ENCODE results near the gene TMUB1.

The TMUB1 gene

DNA sequence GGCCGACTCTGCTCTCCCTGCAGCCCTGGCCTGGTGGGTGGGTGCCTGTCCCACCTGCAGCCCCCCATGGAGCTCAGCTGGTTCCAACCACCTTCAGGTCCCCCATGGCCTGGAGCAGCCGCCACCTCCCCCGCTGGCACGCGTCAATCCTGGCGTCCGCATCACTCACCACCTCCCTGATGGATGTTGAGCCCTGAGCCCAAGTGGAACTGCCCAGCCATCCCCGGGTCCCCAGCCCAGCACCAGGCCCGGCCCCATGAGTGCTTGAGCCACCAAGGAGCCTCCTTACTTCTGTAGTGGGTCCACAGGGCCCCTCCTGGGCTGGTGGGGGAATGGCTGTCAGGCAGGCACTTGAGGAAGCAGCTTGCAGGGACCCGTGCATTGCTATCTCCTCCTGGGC is 17.6 kb upstream of the TMUB1 start:
- no peaks in the 10 kb centered on the region for H3K36me3 ChIP-seq (ENCODE audit: control insufficient read depth, insufficient read depth, low read length)
- no peaks in the 10 kb centered on the region for H3K9me3 ChIP-seq (ENCODE audit: control insufficient read depth, insufficient read depth, low read depth, low read length)
- no peak overlapping the region for H3K9ac ChIP-seq (ENCODE audit: low read length)
- H3K4me1 ChIP-seq (ENCODE audit: control insufficient read depth, insufficient read depth, low read length): peaks cover 35% of the 10 kb centered on the region
- no peak overlapping the region for H3K4me3 ChIP-seq (ENCODE audit: low read depth, low read length)
- no peaks in the 10 kb centered on the region for H3K27me3 ChIP-seq (ENCODE audit: control insufficient read depth, insufficient read depth, low read length)
- no peak overlapping the region for H3K27ac ChIP-seq (ENCODE audit: low read depth, low read length)

GRCh38 chr7:151099486-151100211 is 16.4 kb upstream of the TMUB1 start:
- no peaks in the 10 kb centered on the region for H3K36me3 ChIP-seq (ENCODE audit: control insufficient read depth, insufficient read depth, low read length)
- no peaks in the 10 kb centered on the region for H3K27me3 ChIP-seq (ENCODE audit: control insufficient read depth, insufficient read depth, low read length)
- no peaks in the 10 kb centered on the region for H3K9me3 ChIP-seq (ENCODE audit: control insufficient read depth, insufficient read depth, low read depth, low read length)
- peaks cover 30% of the 10 kb centered on the region for H3K4me1 ChIP-seq (ENCODE audit: control insufficient read depth, insufficient read depth, low read length)
- H3K4me3 ChIP-seq (ENCODE audit: low read depth, low read length): no peak overlapping the region
- H3K27ac ChIP-seq (ENCODE audit: low read depth, low read length): no peak overlapping the region
- no peak overlapping the region for H3K9ac ChIP-seq (ENCODE audit: low read length)

DNA sequence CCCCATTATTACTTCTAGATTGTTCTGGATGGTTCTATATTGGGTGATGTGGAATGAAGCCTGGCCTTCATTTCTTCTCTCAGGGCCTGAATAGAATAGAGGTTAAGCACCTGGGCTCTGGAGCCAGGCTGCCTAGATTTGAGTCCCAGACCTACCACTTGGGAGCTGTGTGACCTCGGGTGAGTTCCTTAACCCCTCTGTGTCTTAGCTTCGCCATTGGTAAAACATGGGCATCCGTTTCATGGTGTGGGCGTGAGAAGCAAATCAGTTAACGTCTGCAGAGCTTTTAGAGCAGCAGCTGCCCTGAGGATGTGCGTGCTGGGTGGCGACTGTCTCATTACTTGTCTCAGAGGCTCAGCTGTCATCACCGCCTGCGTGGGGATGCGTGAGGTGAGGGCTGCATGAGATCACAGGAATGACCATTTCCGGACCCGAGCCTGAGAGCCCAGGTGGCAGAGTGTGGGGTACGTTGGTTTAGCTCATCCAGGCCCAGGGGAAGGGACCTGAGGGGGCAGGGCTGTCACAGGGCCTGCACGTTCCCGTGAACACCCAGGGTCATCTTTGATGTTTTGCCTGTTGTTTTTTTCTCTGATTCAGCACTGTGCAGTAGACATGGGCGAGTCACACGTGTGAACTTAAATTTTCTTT is 12.7 kb upstream of the TMUB1 start:
- H3K27me3 ChIP-seq (ENCODE audit: control insufficient read depth, insufficient read depth, low read length): no peaks in the 10 kb centered on the region
- no peak overlapping the region for H3K4me3 ChIP-seq (ENCODE audit: low read depth, low read length)
- no peak overlapping the region for H3K27ac ChIP-seq (ENCODE audit: low read depth, low read length)
- no peaks in the 10 kb centered on the region for H3K36me3 ChIP-seq (ENCODE audit: control insufficient read depth, insufficient read depth, low read length)
- peaks cover 6% of the 10 kb centered on the region; the same call in 1 of the 2 replicates for H3K4me1 ChIP-seq (ENCODE audit: control insufficient read depth, insufficient read depth, low read length)
- no peak overlapping the region for H3K9ac ChIP-seq (ENCODE audit: low read length)
- no peaks in the 10 kb centered on the region for H3K9me3 ChIP-seq (ENCODE audit: control insufficient read depth, insufficient read depth, low read depth, low read length)

- Histone ChIP-seq H3K36me3 (ENCODE audit: control insufficient read depth, insufficient read depth, low read length) (no peaks in the 10 kb centered on the region), H3K9ac (ENCODE audit: low read length) (no peak overlapping the region), H3K4me1 (ENCODE audit: control insufficient read depth, insufficient read depth, low read length) (peaks cover 4% of the 10 kb centered on the region; the same call in 1 of the 2 replicates), H3K27me3 (ENCODE audit: control insufficient read depth, insufficient read depth, low read length) (no peaks in the 10 kb centered on the region), H3K4me3 (ENCODE audit: low read depth, low read length) (no peak overlapping the region), H3K9me3 (ENCODE audit: control insufficient read depth, insufficient read depth, low read depth, low read length) (no peaks in the 10 kb centered on the region), H3K27ac (ENCODE audit: low read depth, low read length) (no peak overlapping the region)
Observed at GRCh38 chr7:151095123-151095797, 12.0 kb upstream of the TMUB1 start.

DNA sequence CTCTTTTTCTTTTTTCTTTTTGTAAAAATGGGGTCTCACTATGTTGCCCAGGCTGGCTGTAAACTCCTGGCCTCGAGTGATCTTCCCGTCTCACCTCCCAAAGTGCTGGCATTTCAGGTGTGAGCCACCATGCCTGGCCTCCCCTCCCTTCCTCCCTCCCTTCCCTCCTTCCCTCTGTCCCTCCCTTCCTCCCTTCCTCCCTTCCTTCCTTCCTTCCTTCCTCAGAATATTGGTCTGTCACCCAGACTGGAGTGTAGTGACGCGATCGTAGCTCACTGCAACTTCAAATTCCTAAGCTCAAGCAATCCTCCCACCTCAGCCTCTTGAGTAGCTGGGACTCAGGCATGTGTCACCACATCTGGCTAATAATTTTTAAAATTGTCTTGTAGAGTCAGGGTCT is 11.4 kb upstream of the TMUB1 start:
- no peaks in the 10 kb centered on the region for H3K36me3 ChIP-seq (ENCODE audit: control insufficient read depth, insufficient read depth, low read length)
- H3K4me3 ChIP-seq (ENCODE audit: low read depth, low read length): no peak overlapping the region
- no peak overlapping the region for H3K27ac ChIP-seq (ENCODE audit: low read depth, low read length)
- peaks cover 2% of the 10 kb centered on the region; the same call in 1 of the 2 replicates for H3K27me3 ChIP-seq (ENCODE audit: control insufficient read depth, insufficient read depth, low read length)
- H3K4me1 ChIP-seq (ENCODE audit: control insufficient read depth, insufficient read depth, low read length): peaks cover 2% of the 10 kb centered on the region
- no peak overlapping the region for H3K9ac ChIP-seq (ENCODE audit: low read length)
- H3K9me3 ChIP-seq (ENCODE audit: control insufficient read depth, insufficient read depth, low read depth, low read length): no peaks in the 10 kb centered on the region

GRCh38 chr7:151093748-151094147 is 10.5 kb upstream of the TMUB1 start:
- Histone ChIP-seq H3K9ac (ENCODE audit: low read length) (no peak overlapping the region), H3K27me3 (ENCODE audit: control insufficient read depth, insufficient read depth, low read length) (peaks cover 9% of the 10 kb centered on the region), H3K4me1 (ENCODE audit: control insufficient read depth, insufficient read depth, low read length) (peaks cover 12% of the 10 kb centered on the region), H3K4me3 (ENCODE audit: low read depth, low read length) (no peak overlapping the region), H3K9me3 (ENCODE audit: control insufficient read depth, insufficient read depth, low read depth, low read length) (no peaks in the 10 kb centered on the region), H3K36me3 (ENCODE audit: control insufficient read depth, insufficient read depth, low read length) (no peaks in the 10 kb centered on the region), H3K27ac (ENCODE audit: low read depth, low read length) (no peak overlapping the region)

- Histone ChIP-seq H3K4me1 (ENCODE audit: control insufficient read depth, insufficient read depth, low read length) (peaks cover 24% of the 10 kb centered on the region), H3K27ac (ENCODE audit: low read depth, low read length) (no peak overlapping the region), H3K9me3 (ENCODE audit: control insufficient read depth, insufficient read depth, low read depth, low read length) (no peaks in the 10 kb centered on the region), H3K27me3 (ENCODE audit: control insufficient read depth, insufficient read depth, low read length) (peaks cover 24% of the 10 kb centered on the region), H3K9ac (ENCODE audit: low read length) (no peak overlapping the region), H3K36me3 (ENCODE audit: control insufficient read depth, insufficient read depth, low read length) (no peaks in the 10 kb centered on the region), H3K4me3 (ENCODE audit: low read depth, low read length) (no peak overlapping the region)
Observed at GRCh38 chr7:151091988-151092387, 8.7 kb upstream of the TMUB1 start.

DNA sequence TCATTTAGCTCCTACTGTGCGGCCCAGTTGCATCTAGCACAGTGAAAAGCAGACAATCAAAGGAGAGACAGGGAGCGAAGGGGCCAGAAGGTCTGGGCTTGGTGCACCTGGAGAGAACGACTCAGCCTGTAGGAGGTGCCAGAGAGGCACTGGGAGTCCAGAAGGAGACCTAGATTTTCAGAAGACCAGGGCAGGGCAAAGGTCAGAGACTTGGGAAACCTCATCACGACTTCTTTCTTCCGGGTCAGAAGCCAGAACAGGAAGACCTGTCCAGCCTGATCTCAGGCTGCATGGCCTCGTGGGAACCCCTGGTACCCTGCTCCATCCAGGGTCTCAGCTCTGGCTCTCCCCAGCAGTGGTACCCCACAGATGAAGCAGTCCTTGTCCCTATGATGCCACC is 8.1 kb upstream of the TMUB1 start:
- no peaks in the 10 kb centered on the region for H3K9me3 ChIP-seq (ENCODE audit: control insufficient read depth, insufficient read depth, low read depth, low read length)
- no peak overlapping the region for H3K4me3 ChIP-seq (ENCODE audit: low read depth, low read length)
- H3K27ac ChIP-seq (ENCODE audit: low read depth, low read length): no peak overlapping the region
- peaks cover 24% of the 10 kb centered on the region for H3K4me1 ChIP-seq (ENCODE audit: control insufficient read depth, insufficient read depth, low read length)
- H3K36me3 ChIP-seq (ENCODE audit: control insufficient read depth, insufficient read depth, low read length): no peaks in the 10 kb centered on the region
- H3K9ac ChIP-seq (ENCODE audit: low read length): no peak overlapping the region
- H3K27me3 ChIP-seq (ENCODE audit: control insufficient read depth, insufficient read depth, low read length): peaks cover 24% of the 10 kb centered on the region

DNA sequence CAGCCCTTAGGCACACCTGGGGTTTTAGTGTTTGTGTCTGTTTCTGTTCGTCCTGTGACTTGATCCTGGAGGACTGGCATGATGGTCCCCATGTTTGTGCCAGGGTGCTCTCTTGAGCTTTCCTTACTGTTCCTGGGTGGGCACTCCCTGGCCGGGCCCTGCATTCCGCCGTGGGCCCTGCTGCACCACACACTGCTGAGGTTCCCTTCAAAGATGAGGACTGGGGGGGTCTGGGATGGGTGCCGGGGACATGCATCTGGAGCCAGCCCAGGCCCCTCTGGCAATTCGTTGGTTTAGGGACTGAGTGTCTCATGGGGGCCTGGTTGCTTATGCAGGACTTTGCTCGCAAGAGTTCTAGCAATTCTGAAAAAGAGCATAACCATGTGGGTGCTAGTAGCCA is 7.7 kb upstream of the TMUB1 start:
- peaks cover 24% of the 10 kb centered on the region for H3K4me1 ChIP-seq (ENCODE audit: control insufficient read depth, insufficient read depth, low read length)
- H3K9ac ChIP-seq (ENCODE audit: low read length): no peak overlapping the region
- H3K4me3 ChIP-seq (ENCODE audit: low read depth, low read length): no peak overlapping the region
- no peak overlapping the region for H3K27ac ChIP-seq (ENCODE audit: low read depth, low read length)
- H3K27me3 ChIP-seq (ENCODE audit: control insufficient read depth, insufficient read depth, low read length): peaks cover 24% of the 10 kb centered on the region
- H3K9me3 ChIP-seq (ENCODE audit: control insufficient read depth, insufficient read depth, low read depth, low read length): no peaks in the 10 kb centered on the region
- no peaks in the 10 kb centered on the region for H3K36me3 ChIP-seq (ENCODE audit: control insufficient read depth, insufficient read depth, low read length)

DNA sequence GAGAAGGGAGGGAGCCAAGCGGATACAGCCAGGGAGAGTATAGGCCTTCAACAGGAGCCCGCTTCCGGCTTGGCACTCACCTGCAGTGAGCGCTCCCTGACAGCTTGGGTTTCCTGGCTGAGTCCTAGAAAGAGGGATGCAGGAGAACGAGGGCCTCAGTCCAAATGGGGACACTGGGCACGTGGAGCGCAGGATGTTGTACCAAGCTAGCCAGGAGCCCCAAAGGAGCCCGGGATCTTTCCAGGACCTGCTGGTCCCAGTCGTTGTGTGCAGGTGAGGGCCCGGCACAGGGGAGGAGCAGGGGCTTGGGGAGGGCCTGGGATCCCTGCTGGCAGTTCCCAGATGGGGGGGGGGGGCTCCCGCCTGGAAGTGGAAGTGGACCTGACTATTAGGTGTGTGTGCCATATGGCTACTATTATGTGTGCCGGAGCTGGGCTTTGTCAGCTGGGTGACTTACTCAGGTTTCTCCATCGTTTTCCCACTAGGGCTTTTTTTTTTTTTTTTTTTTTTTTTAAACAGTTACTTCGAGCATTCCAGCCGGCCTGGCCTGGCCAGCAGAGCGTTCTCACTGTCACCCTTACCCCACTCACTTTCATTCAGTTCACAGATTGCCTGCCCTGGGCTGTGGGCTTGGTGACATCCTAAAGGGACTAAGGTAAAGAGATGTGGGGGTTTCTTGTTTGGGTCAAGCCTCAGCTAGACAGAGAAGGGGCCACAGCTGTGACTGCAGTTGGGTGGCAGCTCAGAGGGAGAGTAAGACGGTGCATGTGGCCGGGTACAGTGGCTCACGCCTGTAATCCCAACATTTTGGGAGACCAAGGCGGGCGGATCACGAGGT is 6.8 kb upstream of the TMUB1 start:
- Histone ChIP-seq H3K9me3 (ENCODE audit: control insufficient read depth, insufficient read depth, low read depth, low read length) (no peaks in the 10 kb centered on the region), H3K9ac (ENCODE audit: low read length) (peak overlapping the region; percentile 42), H3K4me3 (ENCODE audit: low read depth, low read length) (peak overlapping the region; percentile 72; the same call in 1 of the 2 replicates), H3K27ac (ENCODE audit: low read depth, low read length) (no peak overlapping the region), H3K27me3 (ENCODE audit: control insufficient read depth, insufficient read depth, low read length) (peaks cover 27% of the 10 kb centered on the region), H3K36me3 (ENCODE audit: control insufficient read depth, insufficient read depth, low read length) (no peaks in the 10 kb centered on the region), H3K4me1 (ENCODE audit: control insufficient read depth, insufficient read depth, low read length) (peaks cover 30% of the 10 kb centered on the region)

All from HUES6 (cell line).